GM12892 (cell line): Measurements from ENCODE around the gene ZBTB3.

Experiments
- POLR2A ChIP-seq: IDR thresholded peaks from 2 replicates; pipeline ENCODE4 v1.6.1; 2011; ENCODE audit warnings: low read depth, low read length, control low read depth
- TAF1 ChIP-seq: IDR thresholded peaks from 2 replicates; pipeline ENCODE4 v1.6.1; 2011; ENCODE audit warnings: low read depth, mild to moderate bottlenecking, control low read depth, low read length, borderline replicate concordance

DNA sequence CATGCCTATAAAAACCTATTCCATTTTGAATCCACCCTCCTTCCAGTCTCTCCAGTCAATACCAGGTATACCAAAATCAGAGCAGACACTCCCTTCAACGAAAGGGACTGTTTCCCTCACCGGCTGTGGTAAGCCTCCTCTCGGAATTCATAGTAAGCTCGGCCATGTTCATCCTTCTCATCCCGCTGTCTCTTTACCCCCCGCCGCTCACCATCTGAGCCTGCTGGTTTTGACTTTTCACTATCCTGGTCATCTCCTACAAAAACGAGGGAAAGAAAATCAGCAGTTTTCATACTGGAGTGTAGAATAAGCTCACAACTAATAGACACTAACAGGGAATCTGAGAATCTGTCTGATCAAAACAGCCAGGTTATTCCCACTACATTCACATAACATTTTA, 29.8 kb downstream of the ZBTB3 start:
- no peak for TF ChIP-seq TAF1
- TF ChIP-seq POLR2A = no peak
